ENCODE measurements around the gene ATG16L1. TPM values are rescaled to one million over a fixed set of nuclear protein-coding genes. Genes with fewer than 3 reads are reported as not detected.

Gene ATG16L1
- total and polyA plus RNA-seq, 2 of the 4 experiments (the other 2 are of a cell fraction), result 20.0 to 26.2 TPM

- Histone ChIP-seq H3K4me3 (ENCODE audit: insufficient read depth, low read depth, low read length) (no peak overlapping the region), H3K23ac (ENCODE audit: low read depth, low read length) (no peak overlapping the region), H4K91ac (ENCODE audit: insufficient read depth, low read depth, low read length) (no peak overlapping the region), H4K20me1 (ENCODE audit: insufficient read depth, low read length) (peaks cover 7% of the 10 kb centered on the region; the same call in 1 of the 2 replicates), H4K5ac (ENCODE audit: low read depth, low read length) (no peak overlapping the region), H2BK15ac (ENCODE audit: low read depth, low read length) (no peak overlapping the region), H2BK5ac (ENCODE audit: low read depth, low read length, poor library complexity, severe bottlenecking) (no peak overlapping the region), H2AK5ac (ENCODE audit: low read depth, low read length) (no peak overlapping the region), H2BK120ac (ENCODE audit: low read depth, low read length) (no peak overlapping the region), H3K4me2 (ENCODE audit: low read depth, low read length) (no peak overlapping the region), H3K14ac (replicated peaks; ENCODE audit: low read depth, low read length) (no peak overlapping the region), H3K18ac (ENCODE audit: low read depth, low read length) (no peak overlapping the region), H3K4ac (ENCODE audit: low read depth, low read length) (no peak overlapping the region), H3K9ac (ENCODE audit: low read depth, low read length) (no peak overlapping the region), H3K56ac (ENCODE audit: extremely low read depth, insufficient read depth, low read length) (no peak overlapping the region), H3K27me3 (ENCODE audit: control insufficient read depth, insufficient read depth, low read length) (no peaks in the 10 kb centered on the region), H3K9me3 (ENCODE audit: control insufficient read depth, insufficient read depth, low read length) (no peaks in the 10 kb centered on the region), H3K27ac (ENCODE audit: insufficient read depth, low read length) (no peak overlapping the region), H4K8ac (ENCODE audit: low read depth in 2 of 2, low read length in 2 of 2) (no peak overlapping the region), H3K4me1 (ENCODE audit: control insufficient read depth, insufficient read depth, low read length) (no peaks in the 10 kb centered on the region), H3K36me3 (ENCODE audit: control insufficient read depth, insufficient read depth, low read length) (no peaks in the 10 kb centered on the region), H3K79me1 (ENCODE audit: low read depth in 1 of 2, low read length in 2 of 2) (peaks cover 7 to 22% of the 10 kb centered on the region in 2 experiments; a peak in 3 of 4 replicates), H3K9me1 (ENCODE audit: insufficient read depth, low read length) (no peaks in the 10 kb centered on the region), H2AK9ac (replicated peaks; ENCODE audit: low read depth, low read length, poor library complexity) (no peak overlapping the region), H2BK20ac (ENCODE audit: low read depth, low read length) (no peak overlapping the region), H2AFZ (replicated peaks; ENCODE audit: low read length, poor library complexity) (no peak overlapping the region)
- no peak for ATAC-seq (ENCODE audit: low read depth)
- no peak for DNase-seq
- TF ChIP-seq MXI1 (IDR thresholded peaks at IDR 0.05; ENCODE audit: borderline replicate concordance, low read depth, low read length), result no peak
- no peak for TF ChIP-seq CEBPB (IDR thresholded peaks at IDR 0.05; ENCODE audit: low read depth, low read length)
- no peak for TF ChIP-seq RAD21 (IDR thresholded peaks at IDR 0.05; ENCODE audit: low read length)
- TF ChIP-seq RCOR1 (IDR thresholded peaks at IDR 0.05; ENCODE audit: insufficient replicate concordance, low read length), result no peak
- TF ChIP-seq USF2 (IDR thresholded peaks at IDR 0.05; ENCODE audit: low read depth, low read length), result no peak
- TF ChIP-seq FOS (IDR thresholded peaks at IDR 0.05; ENCODE audit: low read depth, low read length), result no peak
- TF ChIP-seq MAZ (IDR thresholded peaks at IDR 0.05; ENCODE audit: borderline replicate concordance, low read depth, low read length), result no peak
- no peak for TF ChIP-seq RFX5 (IDR thresholded peaks at IDR 0.05; ENCODE audit: low read depth, low read length)
- TF ChIP-seq MAFK (IDR thresholded peaks at IDR 0.05; ENCODE audit: low read depth, low read length), result no peak
- no peak for TF ChIP-seq SMC3 (IDR thresholded peaks at IDR 0.05; ENCODE audit: low read depth, low read length)
- no peak for TF ChIP-seq NFE2L2 (IDR thresholded peaks at IDR 0.05; ENCODE audit: low read depth, low read length)
- ChIA-PET CTCF (interaction anchor here (0.6 to 0.7 kb wide), 2 partner anchors 195 to 262 kb away, joined by 3 read pairs; no protein-coding TSS in a partner anchor), POLR2A (ENCODE audit: unreplicated experiment) (no interaction called here)
- no TSS peak for BruUV-seq (replicated peaks)
- 100% methylated on average over 2 of the region's 7 CpGs; no CpG with 5 or more reads in 1 of the 2 experiments for WGBS, 2 experiments (ENCODE audit: extremely low coverage in 2 of 2, insufficient read length in 1 of 2)
- in situ Hi-C loops (cut with MboI; ENCODE audit: low sequenced_read_pairs) (no loop called here), intact Hi-C loops (cut with micrococcal nuclease) (no loop called here), dilution Hi-C loops (cut with HindIII; ENCODE audit: low sequenced_read_pairs, unreplicated experiment) (no loop called here)
Observed at GRCh38 chr2:233248999-233249398, 2.5 kb upstream of the ATG16L1 start.

All from IMR-90 (cell line).